Measurements from ENCODE around the gene FRMD4A. TPM values are rescaled to one million over a fixed set of nuclear protein-coding genes. Genes with fewer than 3 reads are reported as not detected.
A peak's percentile ranks its signal among the peaks of the same experiment; 100 is the strongest.

FRMD4A gene
- 2.1 TPM for polyA plus RNA-seq (2012; ENCODE audit: insufficient read depth, insufficient read length)

GRCh38 chr10:14330388-14331061 lies at the start of gene FRMD4A:
Gene FRMD4A, minus strand, starts transcription at chr10:14330924.
- DNase-seq (ENCODE audit: low read depth, low spot score): no peak
- no peak within 1 kb of the TSS for H3K4me3 ChIP-seq (ENCODE audit: low read length)

DNA sequence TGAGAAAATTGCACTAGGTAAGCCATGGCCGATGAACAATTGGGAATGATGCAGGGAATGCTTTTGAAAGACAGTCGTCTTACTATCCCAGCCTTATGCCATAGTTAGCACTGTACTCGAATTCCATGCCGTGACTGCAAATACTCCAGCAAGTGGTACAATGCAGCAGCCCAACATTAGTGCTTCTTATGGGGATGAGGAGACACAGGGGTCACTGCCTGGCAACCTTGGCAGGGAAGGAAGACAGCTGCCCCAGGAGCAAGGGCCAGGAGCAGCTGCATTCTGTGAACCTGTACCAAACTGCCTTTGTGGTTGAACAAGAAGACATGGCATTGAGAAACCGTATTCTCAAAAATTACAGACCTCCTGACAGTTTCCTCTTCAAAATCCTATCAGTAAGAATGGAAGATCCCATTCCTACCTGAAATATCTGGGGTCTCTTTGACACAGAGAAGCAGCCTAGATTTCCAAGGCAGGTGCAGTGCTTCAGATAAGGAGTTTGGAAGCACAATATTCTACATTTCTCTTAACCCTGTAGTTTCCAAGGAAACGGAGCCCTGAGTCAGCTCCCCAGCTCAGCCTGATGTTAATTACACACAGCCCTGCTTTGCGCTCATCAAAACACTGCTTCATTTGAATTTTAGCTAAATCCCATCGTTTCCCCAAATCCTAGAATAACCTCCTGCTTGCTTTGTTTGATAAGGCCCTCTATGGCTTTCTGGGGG lies 49.0 kb upstream of the FRMD4A start:
- no peak for DNase-seq (ENCODE audit: low read depth, low spot score)
- H3K4me3 ChIP-seq (ENCODE audit: low read length): no peak overlapping the region

GRCh38 chr10:14378387-14378960 lies 47.8 kb upstream of the FRMD4A start:
- no peak overlapping the region for H3K4me3 ChIP-seq (ENCODE audit: low read length)
- DNase-seq (ENCODE audit: low read depth, low spot score): peak; percentile 25

DNA sequence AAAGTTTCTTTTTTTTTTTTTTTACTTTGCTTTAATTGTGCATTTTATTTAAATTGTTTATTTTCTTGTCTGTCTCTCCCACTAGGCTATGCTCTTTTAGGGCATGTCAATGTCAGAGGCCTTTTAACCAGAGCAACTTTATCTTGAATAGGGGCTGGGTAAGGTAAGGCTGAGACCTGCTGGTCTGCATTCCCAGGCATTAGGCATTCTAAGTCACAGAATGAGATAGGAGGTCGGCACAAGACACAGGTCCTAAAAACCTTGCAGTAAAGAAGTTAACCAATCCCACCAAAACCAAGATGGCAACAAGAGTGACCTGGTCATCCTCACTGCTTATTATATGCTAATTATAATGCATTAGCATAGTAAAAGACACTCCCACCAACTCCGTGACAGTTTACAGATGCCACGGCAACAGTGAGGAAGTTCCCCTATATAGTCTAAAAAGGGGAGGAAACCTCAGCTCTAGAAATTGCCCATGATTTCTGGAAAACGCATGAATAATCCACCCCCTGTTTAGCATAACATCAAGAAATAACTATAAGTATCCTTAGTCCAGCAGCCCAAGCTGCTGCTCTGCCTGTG lies 47.0 kb upstream of the FRMD4A start:
- no peak for DNase-seq (ENCODE audit: low read depth, low spot score)

GRCh38 chr10:14374745-14375445 lies 44.2 kb upstream of the FRMD4A start:
- no peak for DNase-seq (ENCODE audit: low read depth, low spot score)
- no peak overlapping the region for H3K4me3 ChIP-seq (ENCODE audit: low read length)

More for the DNA sequence above, 47.0 kb upstream of the FRMD4A start:
- H3K4me3 ChIP-seq (ENCODE audit: low read length): no peak overlapping the region

GRCh38 chr10:14372606-14373005 lies 41.9 kb upstream of the FRMD4A start:
- DNase-seq (ENCODE audit: low read depth, low spot score): no peak
- H3K4me3 ChIP-seq (ENCODE audit: low read length): no peak overlapping the region

DNA sequence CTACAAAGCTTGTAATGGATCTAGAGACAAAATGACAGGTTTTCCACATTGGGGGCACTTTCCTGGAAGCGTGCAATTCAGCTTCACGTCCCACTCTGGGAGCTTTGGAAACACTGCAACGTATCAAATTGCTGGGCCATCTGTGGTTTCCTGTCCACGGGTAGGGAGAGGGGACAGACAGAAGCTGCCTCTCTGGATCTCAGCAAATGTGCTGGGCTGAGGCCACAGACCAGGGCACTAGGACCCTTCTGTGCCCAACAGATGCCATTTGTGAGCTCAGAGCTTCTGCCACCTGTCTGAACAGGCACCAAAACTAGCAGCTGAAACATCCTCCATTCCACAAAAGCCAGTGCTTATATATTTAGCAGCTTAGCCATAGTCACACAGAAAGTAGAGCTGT lies 40.9 kb upstream of the FRMD4A start:
- DNase-seq (ENCODE audit: low read depth, low spot score): no peak
- H3K4me3 ChIP-seq (ENCODE audit: low read length): no peak overlapping the region

DNA sequence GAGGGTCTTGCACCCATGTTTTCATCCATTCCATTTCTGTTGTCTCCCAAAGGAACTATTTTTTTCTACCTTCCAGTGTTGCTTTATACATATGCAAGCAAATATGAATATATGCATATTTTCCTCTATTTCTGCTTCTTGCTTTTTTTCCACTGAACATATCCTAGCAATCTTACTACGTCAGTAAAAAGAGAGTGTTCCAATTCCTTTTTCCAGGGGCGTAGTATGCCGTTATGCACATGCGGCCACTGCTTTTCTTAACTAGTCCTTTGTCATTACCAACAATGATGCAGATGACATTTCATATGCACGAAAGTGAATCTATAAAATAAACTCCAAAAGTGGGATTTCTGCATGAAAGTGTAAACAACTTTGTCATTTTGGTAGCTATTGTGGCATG lies 40.2 kb upstream of the FRMD4A start:
- H3K4me3 ChIP-seq (ENCODE audit: low read length): no peak overlapping the region
- DNase-seq (ENCODE audit: low read depth, low spot score): no peak

GRCh38 chr10:14369906-14370305 lies 39.2 kb upstream of the FRMD4A start:
- no peak overlapping the region for H3K4me3 ChIP-seq (ENCODE audit: low read length)
- DNase-seq (ENCODE audit: low read depth, low spot score): no peak

DNA sequence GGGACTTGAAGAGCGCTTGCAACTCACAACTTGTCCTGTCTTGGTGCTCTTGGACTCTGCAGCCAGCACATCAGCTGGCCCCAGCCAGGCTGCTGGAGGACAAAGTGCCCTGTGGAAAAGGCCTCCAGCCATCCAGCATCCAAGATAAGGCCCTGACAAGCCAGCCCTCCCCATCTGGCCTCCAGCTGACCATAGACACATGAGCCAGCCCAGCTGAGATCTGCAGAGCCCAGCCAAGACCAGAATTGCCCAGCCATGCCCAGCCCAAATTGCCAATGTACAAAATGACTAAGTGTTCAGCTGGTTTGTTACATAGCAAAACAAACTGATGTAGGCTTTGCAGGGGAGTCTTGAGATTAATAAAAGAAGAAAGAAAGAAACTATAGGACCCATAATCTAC lies 36.0 kb upstream of the FRMD4A start:
- no peak for DNase-seq (ENCODE audit: low read depth, low spot score)
- no peak overlapping the region for H3K4me3 ChIP-seq (ENCODE audit: low read length)

DNA sequence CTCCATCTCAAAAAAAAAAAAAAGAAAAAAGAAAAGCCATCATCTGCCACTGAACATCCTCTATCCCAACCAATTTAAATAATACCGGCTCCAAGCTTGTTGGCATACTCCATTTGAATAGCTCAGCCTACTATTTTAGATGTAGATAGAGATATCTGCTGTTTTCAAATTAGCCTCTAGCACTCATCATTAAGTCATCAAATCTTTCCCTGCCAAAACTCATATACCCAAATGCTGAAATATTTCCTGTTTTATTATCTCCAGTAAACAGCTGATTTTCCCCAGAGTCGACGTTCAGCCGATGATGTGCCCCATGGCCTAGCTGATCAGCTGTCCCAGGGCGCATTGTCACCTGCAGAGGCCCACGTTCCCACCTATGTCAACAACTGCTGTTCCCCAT lies 34.5 kb upstream of the FRMD4A start:
- no peak overlapping the region for H3K4me3 ChIP-seq (ENCODE audit: low read length)
- no peak for DNase-seq (ENCODE audit: low read depth, low spot score)

DNA sequence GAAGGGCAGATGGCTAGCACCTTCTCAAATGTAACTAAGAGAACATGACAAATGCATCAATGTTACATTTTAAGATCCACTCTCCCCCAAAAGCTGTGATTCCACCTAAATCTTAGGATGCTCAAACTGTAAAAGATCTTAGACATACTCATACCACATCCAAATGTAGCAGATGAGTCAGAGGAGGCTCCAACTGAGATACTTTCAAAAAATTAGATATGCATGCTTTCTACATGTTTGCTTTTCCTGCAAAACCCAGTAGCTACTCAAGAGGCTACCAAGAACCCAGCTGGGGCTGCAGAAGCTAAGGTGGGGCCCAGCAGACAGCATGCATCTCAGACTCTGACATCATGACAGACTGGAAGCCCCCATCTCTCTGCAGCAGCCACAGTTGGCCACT lies 31.4 kb upstream of the FRMD4A start:
- no peak for DNase-seq (ENCODE audit: low read depth, low spot score)
- no peak overlapping the region for H3K4me3 ChIP-seq (ENCODE audit: low read length)

DNA sequence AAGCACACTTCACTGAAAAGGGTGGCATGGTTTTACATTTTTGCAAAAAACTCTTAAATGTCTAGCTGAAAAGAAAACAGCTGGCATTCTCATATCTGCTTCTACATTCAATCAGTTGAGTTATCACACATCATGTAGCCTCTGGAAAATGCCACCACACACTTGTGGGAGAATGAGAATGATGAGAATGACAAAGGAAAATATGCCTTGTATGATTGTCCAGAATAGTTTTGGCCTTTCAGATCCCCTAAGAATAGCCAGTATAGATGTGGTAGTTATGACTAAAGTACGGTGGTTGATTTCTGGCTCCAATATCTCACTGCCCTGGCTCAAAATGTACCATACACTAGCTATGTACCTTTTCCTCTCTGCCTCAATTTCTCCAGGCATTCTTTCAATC lies 30.2 kb upstream of the FRMD4A start:
- no peak overlapping the region for H3K4me3 ChIP-seq (ENCODE audit: low read length)
- DNase-seq (ENCODE audit: low read depth, low spot score): no peak

DNA sequence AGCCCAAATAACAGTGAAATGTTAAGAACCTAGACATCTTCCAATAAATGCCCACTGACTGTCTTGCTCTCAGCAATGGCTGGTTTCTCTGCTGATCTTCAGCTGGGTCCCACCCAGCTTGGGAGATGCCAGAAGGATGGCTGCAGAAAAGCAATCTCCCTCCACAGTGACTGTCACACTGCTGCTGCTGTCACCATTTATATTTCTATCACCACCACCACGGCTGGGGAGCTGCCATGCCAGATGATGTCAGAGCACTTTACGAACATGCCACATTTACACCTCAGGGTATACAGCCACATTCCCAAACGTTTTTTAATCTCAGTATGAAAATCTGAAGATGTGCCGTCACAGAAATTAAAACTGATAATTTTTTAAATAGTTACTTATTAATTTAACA lies 29.8 kb upstream of the FRMD4A start:
- no peak for DNase-seq (ENCODE audit: low read depth, low spot score)
- H3K4me3 ChIP-seq (ENCODE audit: low read length): no peak overlapping the region

- no peak for DNase-seq (ENCODE audit: low read depth, low spot score)
- no peak overlapping the region for H3K4me3 ChIP-seq (ENCODE audit: low read length)
These were observed 28.3 kb upstream of the FRMD4A start for GRCh38 chr10:14358886-14359573.

DNA sequence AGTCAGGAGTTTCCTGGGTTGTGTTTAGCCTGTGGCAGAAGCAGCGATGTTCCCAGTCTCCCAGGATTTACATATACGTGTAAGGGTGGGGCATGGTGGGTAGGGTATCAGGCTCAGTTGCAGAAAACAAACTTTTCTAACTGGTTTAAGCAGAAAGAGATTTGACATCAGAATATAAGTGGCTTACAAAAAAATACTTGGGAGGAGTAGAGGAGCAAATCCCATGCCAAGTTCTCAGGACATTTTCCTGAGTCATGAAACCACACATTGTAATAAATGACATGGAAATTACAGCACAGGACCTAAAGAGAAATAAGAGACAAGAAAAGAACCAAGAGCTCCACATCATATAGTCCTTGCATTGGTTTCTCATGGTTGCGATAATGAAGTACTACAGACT lies 26.2 kb upstream of the FRMD4A start:
- no peak for DNase-seq (ENCODE audit: low read depth, low spot score)

GRCh38 chr10:14355750-14356149 lies 25.0 kb upstream of the FRMD4A start:
- no peak for DNase-seq (ENCODE audit: low read depth, low spot score)
- H3K4me3 ChIP-seq (ENCODE audit: low read length): no peak overlapping the region

More for the DNA sequence above, 26.2 kb upstream of the FRMD4A start:
- H3K4me3 ChIP-seq (ENCODE audit: low read length): no peak overlapping the region

DNA sequence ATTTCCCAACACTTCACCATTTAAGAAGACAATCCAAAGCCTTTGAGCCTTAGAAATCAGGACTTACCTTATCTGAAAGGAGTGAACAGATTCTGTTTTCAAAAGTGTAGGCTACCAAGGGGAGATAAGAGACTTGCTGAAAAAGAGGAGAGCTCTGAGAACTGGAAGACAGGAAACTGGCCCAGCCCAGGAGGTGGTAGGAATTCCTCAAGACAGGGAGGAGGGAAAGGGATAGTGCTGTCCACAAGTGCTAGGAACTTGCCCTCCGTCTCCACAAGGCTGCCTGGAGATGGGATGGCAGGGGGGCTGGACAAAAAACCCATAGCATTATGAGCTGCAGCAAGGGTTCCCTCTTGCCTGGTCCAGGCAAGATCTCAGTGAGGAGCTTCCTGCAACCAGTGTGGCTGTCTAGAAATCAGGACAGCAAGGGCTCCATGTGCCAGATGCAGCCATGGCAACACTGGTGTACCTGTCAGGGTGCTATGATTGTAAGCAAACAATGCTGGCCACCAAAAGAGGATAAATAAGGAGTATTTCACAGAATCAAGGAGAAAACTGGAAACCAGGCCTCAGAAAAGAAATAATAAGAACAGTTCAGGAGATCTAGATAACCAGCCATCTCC lies 22.7 kb upstream of the FRMD4A start:
- no peak for DNase-seq (ENCODE audit: low read depth, low spot score)
- no peak overlapping the region for H3K4me3 ChIP-seq (ENCODE audit: low read length)

GRCh38 chr10:14350006-14350405 lies 19.3 kb upstream of the FRMD4A start:
- no peak overlapping the region for H3K4me3 ChIP-seq (ENCODE audit: low read length)
- DNase-seq (ENCODE audit: low read depth, low spot score): no peak
